Mucosa of descending colon (tissue), 3 donors: Measurements from ENCODE around the gene PBX1. TPM values are rescaled to one million over a fixed set of nuclear protein-coding genes. Genes with fewer than 3 reads are reported as not detected.

Source experiments
- ATAC-seq: fragments of 200-7000 bp; cut with Tn5 transposase; one replicate; pipeline ENCODE4 v1.9.1; 2020; ENCODE audit warnings: mild to moderate bottlenecking, moderate library complexity
- DNase-seq, 3 donors: peaks; one replicate each; pipeline ENCODE4 v3.0.0-alpha.2; 2020
- H3K36me3 ChIP-seq: fragments of 200-600 bp; one replicate; pipeline ENCODE4 v1.8.0; 2021; ENCODE audit warnings: low read depth, mild to moderate bottlenecking
- H3K4me1 ChIP-seq: fragments of 200-600 bp; one replicate; pipeline ENCODE4 v1.8.0; 2021; ENCODE audit warnings: low read depth, mild to moderate bottlenecking
- H3K4me3 ChIP-seq: fragments of 200-600 bp; one replicate; pipeline ENCODE4 v1.8.0; 2021; ENCODE audit warnings: mild to moderate bottlenecking
- H3K9me3 ChIP-seq: fragments of 200-600 bp; one replicate; pipeline ENCODE4 v1.8.0; 2021; ENCODE audit warnings: mild to moderate bottlenecking
- intact Hi-C, 2 donors: fragments of 100-400 bp; cut with DNase I in 1 of 2; cut with micrococcal nuclease in 1 of 2; formaldehyde crosslinking; loops; one replicate each; pipeline versions ENCODE4 v1.11.0 to v1.11.1; 2022; cut with DNase I, micrococcal nuclease
- long read RNA-seq, 2 donors: library from polyadenylated mRNA; unstranded; transcript quantifications; one replicate each; pipeline ENCODE4 v2.0.0, GENCODE V29; 2019 to 2021
- total RNA-seq, 3 donors: library from RNA; stranded (reverse); fragmentation: NEBNext Ultra II Directional in 2 of 3; extraction: Animal tissue kit (Norgen Biotek cat#: 25700) in 2 of 3; gene quantifications; one replicate each; pipeline versions ENCODE4 v1.2.1 to v1.2.4, GENCODE V29; 2021 to 2023
- TF ChIP-seq, protein P1 (sequence below): fragments of 200-600 bp; IDR thresholded peaks from one replicate; pipeline ENCODE4 v1.8.0; 2022; ENCODE audit warnings: antibody characterized with exemption, mild to moderate bottlenecking
- donor health status: DM: no; HTN: no; CAD: no; lungs with moderate emphysema.
- donor health status: DM: no; HTN: no; CAD: no.
- donor health status: DM: no; HTN: yes; CAD: no.

The PBX1 gene
- total RNA-seq, result 100 to 1,000 TPM in 1 of 3 donors, 10 to 100 TPM in 2; 52.6 to 182 (median 82.8) TPM
- long read RNA-seq, donor 1, partial matches to known transcripts, result 4 of 31 reads
- long read RNA-seq, donor 1, other reads (novel, unspliced or antisense), result 27 of 31 reads
- long read RNA-seq, donor 2, partial matches to known transcripts, result 0 of 2 reads
- long read RNA-seq, donor 2, other reads (novel, unspliced or antisense), result 2 of 2 reads

DNA sequence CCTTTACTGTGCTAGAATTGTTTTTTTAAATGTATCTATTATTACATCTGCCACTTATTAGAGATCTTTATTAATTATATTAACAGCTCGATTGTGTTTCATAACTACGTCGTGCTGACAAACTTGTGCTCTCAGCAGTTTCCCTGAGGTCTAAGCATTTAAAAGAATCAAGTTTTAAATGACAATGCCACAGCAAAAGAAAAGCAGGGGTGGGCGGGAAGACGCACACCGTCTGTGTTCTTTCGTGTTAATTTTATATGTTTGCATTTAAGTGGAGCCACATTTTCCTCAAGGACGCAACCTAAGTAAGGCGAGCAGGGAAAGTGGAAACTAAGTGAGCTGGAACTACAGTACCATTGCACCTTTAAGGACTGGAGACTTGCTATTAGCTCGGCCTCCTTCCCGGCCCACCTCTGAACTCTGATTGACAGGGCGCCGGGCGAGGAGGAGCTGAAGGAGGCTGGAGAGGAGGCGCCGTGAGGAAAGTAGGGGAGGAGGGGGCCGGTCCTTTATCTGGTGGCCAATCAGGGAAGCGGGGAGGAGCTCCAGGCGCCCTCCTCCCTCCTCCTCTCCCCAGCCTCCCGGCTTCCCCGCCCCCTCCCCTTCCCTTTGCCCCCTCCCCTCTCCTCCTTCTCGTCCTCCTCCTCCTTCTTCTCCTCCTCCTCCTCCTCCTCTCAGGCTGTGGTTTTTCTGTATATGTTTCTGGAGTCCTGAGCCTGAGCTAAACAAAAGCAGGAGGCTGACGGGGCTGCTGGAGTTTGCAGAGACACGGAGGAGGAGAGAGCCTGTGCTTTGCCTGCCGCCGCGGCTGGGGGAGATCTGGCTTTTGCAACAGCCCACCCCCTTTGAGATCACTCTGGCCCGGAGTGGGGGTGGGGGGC lies at the start of gene PBX1:
TSS of gene PBX1 (plus strand) at position 724 of the 881 bp plus-strand sequence.
- H3K4me1 ChIP-seq, result no peaks in the 10 kb centered on the region
- TF ChIP-seq, protein P1, sequence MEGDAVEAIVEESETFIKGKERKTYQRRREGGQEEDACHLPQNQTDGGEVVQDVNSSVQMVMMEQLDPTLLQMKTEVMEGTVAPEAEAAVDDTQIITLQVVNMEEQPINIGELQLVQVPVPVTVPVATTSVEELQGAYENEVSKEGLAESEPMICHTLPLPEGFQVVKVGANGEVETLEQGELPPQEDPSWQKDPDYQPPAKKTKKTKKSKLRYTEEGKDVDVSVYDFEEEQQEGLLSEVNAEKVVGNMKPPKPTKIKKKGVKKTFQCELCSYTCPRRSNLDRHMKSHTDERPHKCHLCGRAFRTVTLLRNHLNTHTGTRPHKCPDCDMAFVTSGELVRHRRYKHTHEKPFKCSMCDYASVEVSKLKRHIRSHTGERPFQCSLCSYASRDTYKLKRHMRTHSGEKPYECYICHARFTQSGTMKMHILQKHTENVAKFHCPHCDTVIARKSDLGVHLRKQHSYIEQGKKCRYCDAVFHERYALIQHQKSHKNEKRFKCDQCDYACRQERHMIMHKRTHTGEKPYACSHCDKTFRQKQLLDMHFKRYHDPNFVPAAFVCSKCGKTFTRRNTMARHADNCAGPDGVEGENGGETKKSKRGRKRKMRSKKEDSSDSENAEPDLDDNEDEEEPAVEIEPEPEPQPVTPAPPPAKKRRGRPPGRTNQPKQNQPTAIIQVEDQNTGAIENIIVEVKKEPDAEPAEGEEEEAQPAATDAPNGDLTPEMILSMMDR, result no peak
- ATAC-seq (peak; percentile 99), DNase-seq (peak; percentile 95 to 96 (median 96))
- intact Hi-C loops, result no loop called here
- H3K4me3 ChIP-seq, result peak within 1 kb of the TSS; percentile 40
- no peaks in the 10 kb centered on the region for H3K36me3 ChIP-seq
- no peaks in the 10 kb centered on the region for H3K9me3 ChIP-seq

DNA sequence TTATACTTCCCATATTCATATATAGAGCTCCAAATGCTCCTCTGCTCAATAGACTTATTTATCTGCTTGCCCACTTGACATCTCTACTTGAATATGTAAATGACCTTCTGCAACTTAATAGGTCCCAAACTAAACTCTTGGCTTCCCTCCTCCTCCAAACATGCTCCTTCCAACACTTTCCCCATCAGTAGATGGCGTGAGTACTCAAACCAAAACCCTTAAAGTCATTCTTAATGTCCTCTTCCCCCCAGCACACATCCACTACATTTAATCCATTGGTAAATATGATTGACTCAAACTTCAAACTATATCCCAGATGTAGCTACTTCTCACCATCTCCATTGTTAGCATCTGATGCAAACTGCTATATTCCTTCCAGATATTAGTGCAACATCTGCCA lies 48.5 kb upstream of the PBX1 start:
- ATAC-seq (no peak), DNase-seq (no peak)
- intact Hi-C loops, result no loop called here
- Histone ChIP-seq H3K4me1 (no peaks in the 10 kb centered on the region), H3K36me3 (no peaks in the 10 kb centered on the region), H3K9me3 (no peaks in the 10 kb centered on the region), H3K4me3 (no peak overlapping the region)
- TF ChIP-seq, protein P1, result no peak

DNA sequence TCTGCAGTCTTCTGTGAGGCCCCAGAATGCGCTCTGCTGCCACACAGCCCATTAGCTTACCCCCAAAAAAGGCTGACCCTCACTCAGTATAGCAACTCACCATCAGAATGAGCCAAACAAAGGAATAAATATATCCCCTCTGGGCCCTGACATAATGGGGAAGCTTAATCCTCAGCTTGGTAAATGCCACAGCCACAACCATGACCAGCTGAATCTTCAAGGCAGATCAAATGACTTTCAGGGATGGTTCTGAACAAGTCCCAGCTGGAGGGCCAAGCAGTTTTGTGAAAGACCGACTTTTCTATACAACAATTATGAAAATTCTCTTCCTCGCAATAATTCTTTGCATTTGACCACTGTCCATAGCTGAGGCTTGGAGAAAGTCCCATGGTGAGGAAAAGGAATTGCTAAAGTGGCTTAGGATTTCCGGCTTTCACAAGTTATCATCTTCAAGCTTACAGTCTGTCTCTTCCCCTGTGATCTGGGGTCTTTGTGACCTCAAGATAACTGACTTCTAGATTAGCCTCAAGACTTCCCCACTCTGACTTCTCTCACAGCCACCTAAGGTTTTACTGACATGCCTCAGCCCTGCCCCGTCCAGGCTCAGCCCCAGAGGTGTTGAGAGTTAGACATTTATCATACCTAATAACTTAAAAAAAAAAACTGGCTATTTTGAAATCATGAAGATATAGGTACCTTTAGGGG lies 47.8 kb upstream of the PBX1 start:
- ATAC-seq (no peak), DNase-seq (no peak)
- intact Hi-C loops, result no loop called here
- TF ChIP-seq, protein P1, result no peak
- no peaks in the 10 kb centered on the region for H3K4me1 ChIP-seq
- H3K9me3 ChIP-seq, result no peaks in the 10 kb centered on the region
- H3K4me3 ChIP-seq, result no peak overlapping the region
- H3K36me3 ChIP-seq, result no peaks in the 10 kb centered on the region

DNA sequence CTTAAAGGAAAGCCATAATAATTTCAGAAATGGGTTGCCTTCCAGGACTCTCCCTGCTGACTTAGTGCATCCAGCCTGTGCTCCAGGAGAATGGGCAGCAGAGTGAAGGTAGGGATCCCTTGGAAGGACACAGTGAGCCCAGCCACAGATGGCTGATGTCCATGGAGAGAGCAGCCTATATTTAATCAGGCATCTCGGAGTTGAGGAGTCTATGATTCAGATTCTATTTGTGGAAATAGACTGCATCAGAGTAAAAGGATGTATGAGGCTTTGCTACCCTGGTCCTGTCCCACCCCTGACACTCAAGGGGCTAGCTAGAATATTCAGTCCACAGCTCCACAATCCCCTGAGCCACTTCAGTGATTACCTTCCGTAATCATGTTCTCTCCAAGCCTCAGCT lies 43.8 kb upstream of the PBX1 start:
- TF ChIP-seq, protein P1, result no peak
- no peak overlapping the region for H3K4me3 ChIP-seq
- no peaks in the 10 kb centered on the region for H3K9me3 ChIP-seq
- intact Hi-C loops, result no loop called here
- no peaks in the 10 kb centered on the region for H3K4me1 ChIP-seq
- ATAC-seq (no peak), DNase-seq (no peak)
- no peaks in the 10 kb centered on the region for H3K36me3 ChIP-seq

DNA sequence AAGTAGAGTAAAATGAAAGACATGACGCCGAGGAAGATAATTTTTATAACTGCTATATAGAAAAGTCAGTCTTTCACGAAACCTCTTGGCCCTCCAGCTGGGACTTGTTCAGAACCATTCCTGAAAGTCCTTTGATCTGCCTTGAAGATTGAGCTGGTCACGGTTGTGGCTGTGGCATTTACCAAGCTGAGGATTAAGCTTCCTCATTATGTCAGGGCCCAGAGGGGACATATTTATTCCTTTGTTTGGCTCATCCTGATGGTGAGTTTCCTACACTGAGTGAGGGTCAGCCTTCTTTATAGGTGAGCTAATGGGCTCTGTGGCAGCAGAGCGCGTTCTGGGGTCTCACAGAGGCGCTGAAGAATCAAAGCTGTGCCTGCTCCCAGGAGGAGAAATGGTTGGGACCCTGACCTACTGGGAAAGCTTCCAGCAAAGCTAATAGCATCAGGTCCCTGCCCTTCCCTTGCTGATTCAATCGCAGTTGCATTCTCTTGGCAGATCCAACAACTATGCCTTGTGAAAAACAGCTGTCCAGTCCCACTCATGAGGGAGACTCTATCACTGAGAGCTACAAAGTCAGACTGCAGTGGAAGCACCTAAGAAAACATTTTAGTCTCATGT lies 43.2 kb upstream of the PBX1 start:
- H3K4me1 ChIP-seq, result no peaks in the 10 kb centered on the region
- peak in 1 of 3 donors; percentile 20 for DNase-seq
- ATAC-seq, result peak; percentile 31
- intact Hi-C loops, result no loop called here
- H3K9me3 ChIP-seq, result no peaks in the 10 kb centered on the region
- no peak overlapping the region for H3K4me3 ChIP-seq
- H3K36me3 ChIP-seq, result no peaks in the 10 kb centered on the region
- TF ChIP-seq, protein P1, result no peak
